ENCODE data around the gene MYO18A. TPM values are rescaled to one million over a fixed set of nuclear protein-coding genes. Genes with fewer than 3 reads are reported as not detected.
"Not testable (repeated sequence)": the region's sequence is repeated elsewhere in the genome, so short reads cannot be mapped to it uniquely, and the experiment has no call there.

The MYO18A gene
- total RNA-seq, 2 donors from 2014 or later: 106 to 332 TPM

DNA sequence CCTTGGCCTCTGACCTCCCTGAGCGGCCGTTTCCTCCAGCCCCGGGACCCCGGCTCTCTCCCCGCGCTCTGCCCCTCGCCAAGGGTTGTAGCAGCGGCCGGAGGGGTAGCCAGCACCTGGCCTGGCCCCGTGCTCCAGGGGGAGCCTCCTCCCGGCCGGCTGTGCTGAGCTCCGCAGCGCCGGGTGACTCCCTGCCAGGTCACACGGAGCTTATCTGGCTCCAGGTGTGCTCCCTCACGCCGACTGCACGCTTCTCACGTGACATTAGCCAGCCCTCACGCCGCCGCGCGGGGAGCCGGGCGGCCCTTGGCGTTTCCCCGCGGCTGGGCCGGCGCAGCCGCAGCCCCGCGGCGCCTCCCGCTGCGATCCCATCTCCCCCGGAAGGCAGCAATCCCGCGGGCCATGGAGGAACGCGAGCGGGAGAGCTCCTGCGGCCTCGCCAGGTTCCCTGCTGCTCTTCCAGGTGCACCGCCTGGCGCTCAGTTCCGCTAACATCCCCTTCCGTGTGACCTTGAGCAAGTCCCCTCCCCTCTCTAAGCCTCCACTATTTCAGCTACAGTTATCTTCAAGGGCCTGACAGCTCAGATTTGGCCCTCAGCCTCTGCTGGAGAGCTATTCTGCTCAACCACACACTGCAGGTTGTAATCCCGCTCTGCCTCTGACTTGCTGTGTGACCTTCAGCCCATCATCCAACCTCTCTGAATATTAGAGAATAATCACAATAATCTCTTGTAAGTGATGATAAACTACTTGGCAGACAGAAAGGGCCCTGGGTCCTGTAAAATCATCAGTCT, 3.4 kb downstream of the MYO18A start:
- H3K4me3 ChIP-seq: peak overlapping the region; percentile 74
- peaks cover 22 to 48% of the 10 kb centered on the region in 2 donors for H3K4me1 ChIP-seq (ENCODE audit: control insufficient read depth in 1 of 2, low read depth in 2 of 2)
- DNase-seq (ENCODE audit: low spot score) (no peak), ATAC-seq (ENCODE audit: insufficient number of reproducible peaks, low FRiP score, low read depth) (no peak)
- H3K27ac ChIP-seq: peak overlapping the region in 1 of 2 donors; percentile 85
- TF ChIP-seq, protein P1, sequence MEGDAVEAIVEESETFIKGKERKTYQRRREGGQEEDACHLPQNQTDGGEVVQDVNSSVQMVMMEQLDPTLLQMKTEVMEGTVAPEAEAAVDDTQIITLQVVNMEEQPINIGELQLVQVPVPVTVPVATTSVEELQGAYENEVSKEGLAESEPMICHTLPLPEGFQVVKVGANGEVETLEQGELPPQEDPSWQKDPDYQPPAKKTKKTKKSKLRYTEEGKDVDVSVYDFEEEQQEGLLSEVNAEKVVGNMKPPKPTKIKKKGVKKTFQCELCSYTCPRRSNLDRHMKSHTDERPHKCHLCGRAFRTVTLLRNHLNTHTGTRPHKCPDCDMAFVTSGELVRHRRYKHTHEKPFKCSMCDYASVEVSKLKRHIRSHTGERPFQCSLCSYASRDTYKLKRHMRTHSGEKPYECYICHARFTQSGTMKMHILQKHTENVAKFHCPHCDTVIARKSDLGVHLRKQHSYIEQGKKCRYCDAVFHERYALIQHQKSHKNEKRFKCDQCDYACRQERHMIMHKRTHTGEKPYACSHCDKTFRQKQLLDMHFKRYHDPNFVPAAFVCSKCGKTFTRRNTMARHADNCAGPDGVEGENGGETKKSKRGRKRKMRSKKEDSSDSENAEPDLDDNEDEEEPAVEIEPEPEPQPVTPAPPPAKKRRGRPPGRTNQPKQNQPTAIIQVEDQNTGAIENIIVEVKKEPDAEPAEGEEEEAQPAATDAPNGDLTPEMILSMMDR (IDR thresholded peaks at IDR 0.05): no peak
- no peaks in the 10 kb centered on the region for H3K9me3 ChIP-seq
- H3K36me3 ChIP-seq: no peaks in the 10 kb centered on the region
- H3K27me3 ChIP-seq (replicated peaks; ENCODE audit: insufficient read depth): no peaks in the 10 kb centered on the region

DNA sequence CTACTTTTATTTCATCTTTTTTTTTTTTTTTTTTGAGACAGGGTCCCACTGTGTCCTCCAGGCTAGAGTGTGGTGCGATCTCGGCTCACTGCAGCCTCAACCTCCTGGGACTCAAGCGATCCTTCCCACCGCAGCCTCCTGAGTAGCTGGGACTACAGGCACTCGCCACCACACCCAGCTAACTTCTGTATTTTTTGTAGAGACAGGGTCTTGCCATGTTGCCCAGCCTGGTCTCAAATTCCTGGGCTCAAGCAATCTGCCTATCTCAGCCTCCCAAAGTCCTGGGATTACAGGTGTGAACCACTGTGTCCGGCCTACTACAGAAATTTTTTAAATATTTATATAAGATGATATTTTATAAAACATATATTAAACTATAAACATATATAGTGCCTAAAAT, 4.8 kb downstream of the MYO18A start:
- no peak overlapping the region for H3K27ac ChIP-seq
- peaks cover 18 to 36% of the 10 kb centered on the region in 2 donors for H3K4me1 ChIP-seq (ENCODE audit: control insufficient read depth in 1 of 2, low read depth in 2 of 2)
- DNase-seq (ENCODE audit: low spot score) (no peak), ATAC-seq (ENCODE audit: insufficient number of reproducible peaks, low FRiP score, low read depth) (no peak)
- H3K36me3 ChIP-seq: no peaks in the 10 kb centered on the region
- no peaks in the 10 kb centered on the region for H3K27me3 ChIP-seq (replicated peaks; ENCODE audit: insufficient read depth)
- TF ChIP-seq, protein P1 (IDR thresholded peaks at IDR 0.05): no peak
- H3K9me3 ChIP-seq: no peaks in the 10 kb centered on the region
- H3K4me3 ChIP-seq: no peak overlapping the region

DNA sequence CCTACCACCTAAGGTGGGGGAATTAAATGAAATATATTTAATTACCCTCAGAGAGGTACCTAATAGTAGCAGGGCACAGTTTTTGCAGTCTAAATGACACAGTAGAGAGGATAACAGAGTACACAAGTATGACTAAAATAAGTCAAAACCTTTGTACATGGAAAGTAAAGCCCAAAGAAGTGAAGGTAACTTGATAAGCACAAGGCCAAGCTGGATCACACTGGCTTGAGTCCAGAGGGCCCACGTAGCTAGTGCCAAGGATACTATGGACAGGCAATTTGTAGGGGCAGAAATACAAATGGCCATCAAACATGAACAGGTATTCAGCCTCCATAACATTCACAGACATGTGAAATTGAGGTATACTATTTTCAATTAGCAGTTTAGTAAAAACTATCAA, 7.6 kb downstream of the MYO18A start:
- Histone ChIP-seq H3K9me3 (no peaks in the 10 kb centered on the region), H3K36me3 (no peaks in the 10 kb centered on the region), H3K4me3 (no peak overlapping the region), H3K27me3 (replicated peaks; ENCODE audit: insufficient read depth) (no peaks in the 10 kb centered on the region), H3K27ac (no peak overlapping the region), H3K4me1 (ENCODE audit: control insufficient read depth in 1 of 2, low read depth in 2 of 2) (peaks cover 6 to 17% of the 10 kb centered on the region in 2 donors)
- ATAC-seq (ENCODE audit: insufficient number of reproducible peaks, low FRiP score, low read depth): no peak
- no peak for DNase-seq (ENCODE audit: low spot score)
- TF ChIP-seq, protein P1 (IDR thresholded peaks at IDR 0.05): no peak

DNA sequence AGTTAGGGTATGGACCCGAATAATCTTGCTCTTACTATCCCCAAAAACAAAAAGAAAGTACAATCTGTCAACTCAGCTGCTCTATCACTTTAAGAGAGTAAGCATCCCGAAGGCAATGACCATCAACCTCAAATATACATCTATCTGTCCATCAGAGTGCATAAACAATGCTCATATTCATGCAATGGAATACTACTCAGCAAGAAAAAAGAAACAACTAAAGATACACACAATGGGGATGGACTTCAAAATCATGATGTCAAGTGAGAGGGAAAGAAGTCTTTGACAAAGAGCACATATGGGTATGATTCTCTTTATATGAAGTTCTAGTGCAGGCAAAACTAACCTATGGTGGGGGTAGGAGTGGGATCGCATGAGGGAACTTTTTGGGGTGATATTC, 9.5 kb downstream of the MYO18A start:
- Histone ChIP-seq H3K9me3 (no peaks in the 10 kb centered on the region), H3K4me3 (no peak overlapping the region), H3K36me3 (peaks cover 8% of the 10 kb centered on the region), H3K4me1 (ENCODE audit: control insufficient read depth in 1 of 2, low read depth in 2 of 2) (no peaks in the 10 kb centered on the region), H3K27me3 (replicated peaks; ENCODE audit: insufficient read depth) (no peaks in the 10 kb centered on the region), H3K27ac (no peak overlapping the region)
- ATAC-seq (ENCODE audit: insufficient number of reproducible peaks, low FRiP score, low read depth): no peak
- DNase-seq (ENCODE audit: low spot score): no peak
- TF ChIP-seq, protein P1 (IDR thresholded peaks at IDR 0.05): no peak

DNA sequence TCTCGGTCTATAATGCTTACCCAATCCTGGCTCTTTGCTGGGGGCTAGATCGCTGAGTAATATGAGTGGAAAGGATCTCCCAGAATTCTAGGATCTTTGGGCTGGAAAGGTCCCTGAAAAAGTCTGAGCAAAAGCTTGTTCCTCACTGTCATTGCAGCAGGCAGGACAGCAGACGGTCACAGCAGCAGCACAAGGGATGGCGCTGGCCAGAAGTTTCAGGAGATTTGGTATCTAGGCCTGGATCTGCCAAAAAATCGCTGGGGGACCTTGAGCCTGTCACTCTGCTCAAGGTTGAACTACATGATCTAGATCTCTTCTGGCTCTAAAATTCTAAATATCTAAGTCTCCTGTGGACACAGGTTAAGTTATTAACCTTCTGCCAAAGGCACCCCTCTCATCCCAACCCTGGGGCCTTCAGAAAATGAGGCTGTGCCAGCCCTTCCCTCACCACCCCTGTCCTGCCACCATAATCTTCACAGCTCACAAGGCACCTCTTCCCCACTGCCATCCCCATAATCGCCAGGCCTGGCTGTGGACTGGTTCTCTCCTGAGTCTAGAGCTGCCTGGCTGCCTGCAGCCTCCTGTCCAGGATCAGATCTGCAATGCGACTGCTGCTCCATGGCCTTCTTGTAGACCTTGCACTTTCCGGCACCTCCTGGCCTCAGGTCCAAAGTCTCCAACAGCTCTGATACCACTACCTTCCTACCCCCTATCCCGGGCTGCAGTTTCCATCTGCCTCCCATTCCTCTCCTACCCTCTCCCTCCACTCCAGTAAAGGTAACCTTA, 10.2 kb downstream of the MYO18A start:
- Histone ChIP-seq H3K9me3 (no peaks in the 10 kb centered on the region), H3K4me1 (ENCODE audit: control insufficient read depth in 1 of 2, low read depth in 2 of 2) (no peaks in the 10 kb centered on the region), H3K4me3 (no peak overlapping the region), H3K36me3 (peaks cover 10% of the 10 kb centered on the region), H3K27ac (no peak overlapping the region), H3K27me3 (replicated peaks; ENCODE audit: insufficient read depth) (no peaks in the 10 kb centered on the region)
- TF ChIP-seq, protein P1 (IDR thresholded peaks at IDR 0.05): no peak
- no peak for DNase-seq (ENCODE audit: low spot score)
- ATAC-seq (ENCODE audit: insufficient number of reproducible peaks, low FRiP score, low read depth): no peak

DNA sequence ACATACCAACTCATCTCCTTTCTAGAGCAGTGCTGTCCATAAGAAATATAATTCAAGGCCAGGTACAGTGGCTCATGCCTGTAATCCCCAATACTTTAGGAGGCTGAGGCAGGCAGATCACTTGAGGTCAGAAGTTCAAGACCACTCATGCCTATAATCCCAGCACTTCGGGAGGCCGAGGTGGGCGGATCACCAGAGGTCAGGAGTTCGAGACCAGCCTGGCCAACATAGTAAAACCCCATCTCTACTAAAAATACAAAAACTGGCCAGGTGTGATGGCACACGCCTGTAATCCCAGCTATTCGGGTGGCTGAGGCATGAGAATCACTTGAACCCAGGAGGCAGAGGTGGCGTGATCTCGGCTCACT, 11.5 kb downstream of the MYO18A start:
- DNase-seq (ENCODE audit: low spot score); H3K4me3 ChIP-seq; H3K36me3 ChIP-seq; H3K9me3 ChIP-seq; H3K27me3 ChIP-seq (replicated peaks; ENCODE audit: insufficient read depth); H3K4me1 ChIP-seq (ENCODE audit: control insufficient read depth in 1 of 2, low read depth in 2 of 2); ATAC-seq (ENCODE audit: insufficient number of reproducible peaks, low FRiP score, low read depth); H3K27ac ChIP-seq: not testable (repeated sequence)

Measured in thoracic aorta (tissue), 2 donors.